Measurements from ENCODE around the gene GBGT1. TPM values are rescaled to one million over a fixed set of nuclear protein-coding genes. Genes with fewer than 3 reads are reported as not detected.

The GBGT1 gene
- total RNA-seq, 1 experiment from 2014 or later = 16.5 TPM

DNA sequence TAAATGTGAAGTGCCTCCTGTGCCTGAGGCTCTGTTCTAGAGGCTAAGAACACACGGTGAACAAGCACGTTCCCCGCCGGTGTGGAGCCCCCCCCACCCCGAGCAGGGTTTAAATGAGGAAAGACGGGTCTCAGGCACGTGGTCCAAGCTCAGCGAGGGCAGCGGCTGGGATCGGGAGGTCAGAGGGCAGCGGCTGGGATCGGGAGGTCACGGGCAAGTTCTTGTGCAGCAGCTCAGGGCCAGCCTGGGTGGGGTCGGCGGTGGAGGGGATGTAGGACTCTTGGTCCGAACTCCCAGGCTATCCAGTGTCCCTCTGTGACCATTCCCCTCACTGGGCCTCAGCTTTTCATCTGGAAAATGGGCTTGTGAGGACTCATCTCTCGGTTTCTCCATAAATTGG, 2.7 kb upstream of the GBGT1 start (continued):
- no peak for TF ChIP-seq ZNF121 (CRISPR knock-in tag; IDR thresholded peaks at IDR 0.05)
- TF ChIP-seq, protein P1, sequence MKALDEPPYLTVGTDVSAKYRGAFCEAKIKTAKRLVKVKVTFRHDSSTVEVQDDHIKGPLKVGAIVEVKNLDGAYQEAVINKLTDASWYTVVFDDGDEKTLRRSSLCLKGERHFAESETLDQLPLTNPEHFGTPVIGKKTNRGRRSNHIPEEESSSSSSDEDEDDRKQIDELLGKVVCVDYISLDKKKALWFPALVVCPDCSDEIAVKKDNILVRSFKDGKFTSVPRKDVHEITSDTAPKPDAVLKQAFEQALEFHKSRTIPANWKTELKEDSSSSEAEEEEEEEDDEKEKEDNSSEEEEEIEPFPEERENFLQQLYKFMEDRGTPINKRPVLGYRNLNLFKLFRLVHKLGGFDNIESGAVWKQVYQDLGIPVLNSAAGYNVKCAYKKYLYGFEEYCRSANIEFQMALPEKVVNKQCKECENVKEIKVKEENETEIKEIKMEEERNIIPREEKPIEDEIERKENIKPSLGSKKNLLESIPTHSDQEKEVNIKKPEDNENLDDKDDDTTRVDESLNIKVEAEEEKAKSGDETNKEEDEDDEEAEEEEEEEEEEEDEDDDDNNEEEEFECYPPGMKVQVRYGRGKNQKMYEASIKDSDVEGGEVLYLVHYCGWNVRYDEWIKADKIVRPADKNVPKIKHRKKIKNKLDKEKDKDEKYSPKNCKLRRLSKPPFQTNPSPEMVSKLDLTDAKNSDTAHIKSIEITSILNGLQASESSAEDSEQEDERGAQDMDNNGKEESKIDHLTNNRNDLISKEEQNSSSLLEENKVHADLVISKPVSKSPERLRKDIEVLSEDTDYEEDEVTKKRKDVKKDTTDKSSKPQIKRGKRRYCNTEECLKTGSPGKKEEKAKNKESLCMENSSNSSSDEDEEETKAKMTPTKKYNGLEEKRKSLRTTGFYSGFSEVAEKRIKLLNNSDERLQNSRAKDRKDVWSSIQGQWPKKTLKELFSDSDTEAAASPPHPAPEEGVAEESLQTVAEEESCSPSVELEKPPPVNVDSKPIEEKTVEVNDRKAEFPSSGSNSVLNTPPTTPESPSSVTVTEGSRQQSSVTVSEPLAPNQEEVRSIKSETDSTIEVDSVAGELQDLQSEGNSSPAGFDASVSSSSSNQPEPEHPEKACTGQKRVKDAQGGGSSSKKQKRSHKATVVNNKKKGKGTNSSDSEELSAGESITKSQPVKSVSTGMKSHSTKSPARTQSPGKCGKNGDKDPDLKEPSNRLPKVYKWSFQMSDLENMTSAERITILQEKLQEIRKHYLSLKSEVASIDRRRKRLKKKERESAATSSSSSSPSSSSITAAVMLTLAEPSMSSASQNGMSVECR (CRISPR knock-in tag; IDR thresholded peaks at IDR 0.05; ENCODE audit: borderline replicate concordance) = no peak
- TF ChIP-seq EMX1 (CRISPR knock-in tag; IDR thresholded peaks at IDR 0.05) = no peak
- TF ChIP-seq, protein P2, sequence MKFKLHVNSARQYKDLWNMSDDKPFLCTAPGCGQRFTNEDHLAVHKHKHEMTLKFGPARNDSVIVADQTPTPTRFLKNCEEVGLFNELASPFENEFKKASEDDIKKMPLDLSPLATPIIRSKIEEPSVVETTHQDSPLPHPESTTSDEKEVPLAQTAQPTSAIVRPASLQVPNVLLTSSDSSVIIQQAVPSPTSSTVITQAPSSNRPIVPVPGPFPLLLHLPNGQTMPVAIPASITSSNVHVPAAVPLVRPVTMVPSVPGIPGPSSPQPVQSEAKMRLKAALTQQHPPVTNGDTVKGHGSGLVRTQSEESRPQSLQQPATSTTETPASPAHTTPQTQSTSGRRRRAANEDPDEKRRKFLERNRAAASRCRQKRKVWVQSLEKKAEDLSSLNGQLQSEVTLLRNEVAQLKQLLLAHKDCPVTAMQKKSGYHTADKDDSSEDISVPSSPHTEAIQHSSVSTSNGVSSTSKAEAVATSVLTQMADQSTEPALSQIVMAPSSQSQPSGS (CRISPR knock-in tag; IDR thresholded peaks at IDR 0.05; ENCODE audit: borderline replicate concordance, low read depth) = no peak
- TF ChIP-seq, protein P3, sequence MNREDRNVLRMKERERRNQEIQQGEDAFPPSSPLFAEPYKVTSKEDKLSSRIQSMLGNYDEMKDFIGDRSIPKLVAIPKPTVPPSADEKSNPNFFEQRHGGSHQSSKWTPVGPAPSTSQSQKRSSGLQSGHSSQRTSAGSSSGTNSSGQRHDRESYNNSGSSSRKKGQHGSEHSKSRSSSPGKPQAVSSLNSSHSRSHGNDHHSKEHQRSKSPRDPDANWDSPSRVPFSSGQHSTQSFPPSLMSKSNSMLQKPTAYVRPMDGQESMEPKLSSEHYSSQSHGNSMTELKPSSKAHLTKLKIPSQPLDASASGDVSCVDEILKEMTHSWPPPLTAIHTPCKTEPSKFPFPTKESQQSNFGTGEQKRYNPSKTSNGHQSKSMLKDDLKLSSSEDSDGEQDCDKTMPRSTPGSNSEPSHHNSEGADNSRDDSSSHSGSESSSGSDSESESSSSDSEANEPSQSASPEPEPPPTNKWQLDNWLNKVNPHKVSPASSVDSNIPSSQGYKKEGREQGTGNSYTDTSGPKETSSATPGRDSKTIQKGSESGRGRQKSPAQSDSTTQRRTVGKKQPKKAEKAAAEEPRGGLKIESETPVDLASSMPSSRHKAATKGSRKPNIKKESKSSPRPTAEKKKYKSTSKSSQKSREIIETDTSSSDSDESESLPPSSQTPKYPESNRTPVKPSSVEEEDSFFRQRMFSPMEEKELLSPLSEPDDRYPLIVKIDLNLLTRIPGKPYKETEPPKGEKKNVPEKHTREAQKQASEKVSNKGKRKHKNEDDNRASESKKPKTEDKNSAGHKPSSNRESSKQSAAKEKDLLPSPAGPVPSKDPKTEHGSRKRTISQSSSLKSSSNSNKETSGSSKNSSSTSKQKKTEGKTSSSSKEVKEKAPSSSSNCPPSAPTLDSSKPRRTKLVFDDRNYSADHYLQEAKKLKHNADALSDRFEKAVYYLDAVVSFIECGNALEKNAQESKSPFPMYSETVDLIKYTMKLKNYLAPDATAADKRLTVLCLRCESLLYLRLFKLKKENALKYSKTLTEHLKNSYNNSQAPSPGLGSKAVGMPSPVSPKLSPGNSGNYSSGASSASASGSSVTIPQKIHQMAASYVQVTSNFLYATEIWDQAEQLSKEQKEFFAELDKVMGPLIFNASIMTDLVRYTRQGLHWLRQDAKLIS (CRISPR knock-in tag; IDR thresholded peaks at IDR 0.05; ENCODE audit: borderline replicate concordance) = no peak
- no peak for TF ChIP-seq NFYB (CRISPR knock-in tag; conservative IDR thresholded peaks at IDR 0.05; ENCODE audit: low read depth)

DNA sequence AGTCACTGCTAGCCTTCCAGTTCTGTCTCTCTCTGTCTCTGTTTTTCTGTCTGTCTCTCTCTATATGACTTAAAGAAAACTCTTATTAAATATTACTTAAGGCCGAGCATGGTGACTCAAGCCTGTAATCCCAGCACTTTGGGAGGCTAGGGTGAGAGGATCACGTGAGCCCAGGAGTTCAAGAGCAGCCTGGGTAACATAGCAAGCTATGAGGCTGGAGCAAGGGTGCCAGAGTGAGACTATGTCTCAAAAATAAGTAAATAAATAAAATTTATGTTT, 1.7 kb upstream of the GBGT1 start:
- Mint-ChIP-seq H3K27ac (no peak overlapping the region), H3K27me3 (ENCODE audit: low read depth) (peaks cover 11% of the 10 kb centered on the region), H3K9me3 (no peaks in the 10 kb centered on the region), H3K4me3 (no peak overlapping the region), H3K36me3 (peaks cover 4% of the 10 kb centered on the region), H3K4me1 (peaks cover 10% of the 10 kb centered on the region)
- no peak for TF ChIP-seq OVOL2 (CRISPR knock-in tag; IDR thresholded peaks at IDR 0.05; ENCODE audit: borderline replicate concordance)
- TF ChIP-seq, protein P4, sequence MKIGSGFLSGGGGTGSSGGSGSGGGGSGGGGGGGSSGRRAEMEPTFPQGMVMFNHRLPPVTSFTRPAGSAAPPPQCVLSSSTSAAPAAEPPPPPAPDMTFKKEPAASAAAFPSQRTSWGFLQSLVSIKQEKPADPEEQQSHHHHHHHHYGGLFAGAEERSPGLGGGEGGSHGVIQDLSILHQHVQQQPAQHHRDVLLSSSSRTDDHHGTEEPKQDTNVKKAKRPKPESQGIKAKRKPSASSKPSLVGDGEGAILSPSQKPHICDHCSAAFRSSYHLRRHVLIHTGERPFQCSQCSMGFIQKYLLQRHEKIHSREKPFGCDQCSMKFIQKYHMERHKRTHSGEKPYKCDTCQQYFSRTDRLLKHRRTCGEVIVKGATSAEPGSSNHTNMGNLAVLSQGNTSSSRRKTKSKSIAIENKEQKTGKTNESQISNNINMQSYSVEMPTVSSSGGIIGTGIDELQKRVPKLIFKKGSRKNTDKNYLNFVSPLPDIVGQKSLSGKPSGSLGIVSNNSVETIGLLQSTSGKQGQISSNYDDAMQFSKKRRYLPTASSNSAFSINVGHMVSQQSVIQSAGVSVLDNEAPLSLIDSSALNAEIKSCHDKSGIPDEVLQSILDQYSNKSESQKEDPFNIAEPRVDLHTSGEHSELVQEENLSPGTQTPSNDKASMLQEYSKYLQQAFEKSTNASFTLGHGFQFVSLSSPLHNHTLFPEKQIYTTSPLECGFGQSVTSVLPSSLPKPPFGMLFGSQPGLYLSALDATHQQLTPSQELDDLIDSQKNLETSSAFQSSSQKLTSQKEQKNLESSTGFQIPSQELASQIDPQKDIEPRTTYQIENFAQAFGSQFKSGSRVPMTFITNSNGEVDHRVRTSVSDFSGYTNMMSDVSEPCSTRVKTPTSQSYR (CRISPR knock-in tag; IDR thresholded peaks at IDR 0.05) = no peak
- TF ChIP-seq, protein P5, sequence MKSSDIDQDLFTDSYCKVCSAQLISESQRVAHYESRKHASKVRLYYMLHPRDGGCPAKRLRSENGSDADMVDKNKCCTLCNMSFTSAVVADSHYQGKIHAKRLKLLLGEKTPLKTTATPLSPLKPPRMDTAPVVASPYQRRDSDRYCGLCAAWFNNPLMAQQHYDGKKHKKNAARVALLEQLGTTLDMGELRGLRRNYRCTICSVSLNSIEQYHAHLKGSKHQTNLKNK (CRISPR knock-in tag; IDR thresholded peaks at IDR 0.05) = no peak
- ATAC-seq (no peak), DNase-seq (ENCODE audit: low spot score) (no peak)
- CTCF ChIA-PET = interaction anchor here (2.3 kb wide), 1 partner anchor 21 kb away, joined by 8 read pairs; no protein-coding TSS in a partner anchor
- POLR2A ChIA-PET = no interaction called here

DNA sequence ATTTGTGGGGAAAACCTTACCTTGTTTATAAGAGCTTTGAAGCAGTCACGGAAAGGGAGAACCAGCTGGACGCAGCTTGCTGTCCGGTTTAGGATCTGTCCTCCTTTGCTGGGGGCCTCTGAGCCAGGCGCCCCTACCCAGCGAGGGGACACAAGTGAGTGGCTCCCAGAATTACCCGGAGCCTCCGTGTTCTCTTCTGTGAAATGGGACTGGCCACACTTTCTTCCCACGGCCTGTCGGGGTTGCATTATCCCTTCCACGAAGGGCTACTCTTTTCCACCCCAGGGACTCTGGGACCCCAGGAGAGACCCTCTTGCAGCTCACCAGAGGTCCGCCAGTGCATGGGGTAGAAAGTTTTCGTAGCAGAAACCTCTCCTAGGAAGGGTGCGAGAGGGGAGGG, 477 bp upstream of the GBGT1 start:
- TF ChIP-seq GTF2I (CRISPR knock-in tag; conservative IDR thresholded peaks at IDR 0.05) (0 out of 2 replicates have a peak, but pooled peaks have one; percentile 19), ZNF416 (CRISPR knock-in tag; IDR thresholded peaks at IDR 0.05) (no peak)
- DNase-seq (ENCODE audit: low spot score) (no peak), ATAC-seq (no peak)
- Mint-ChIP-seq H3K36me3 (peaks cover 10% of the 10 kb centered on the region), H3K27ac (no peak overlapping the region), H3K4me1 (peaks cover 10% of the 10 kb centered on the region), H3K27me3 (ENCODE audit: low read depth) (peaks cover 11% of the 10 kb centered on the region), H3K9me3 (no peaks in the 10 kb centered on the region), H3K4me3 (peak overlapping the region; percentile 76)
- CTCF ChIA-PET = interaction anchor here (0.6 to 1.2 kb wide), 6 partner anchors 10 to 322 kb away, joined by 3 to 6 read pairs (median 3); no protein-coding TSS in a partner anchor
- POLR2A ChIA-PET = no interaction called here

All from WTC11 (cell line).